ENCODE results near the gene NUP93.

NUP93 gene

GRCh38 chr16:56877486-56878182, 147.7 kb downstream of the NUP93 start:
- no peak overlapping the region for H3K4me3 ChIP-seq (ENCODE audit: low read length, poor library complexity, severe bottlenecking)

GRCh38 chr16:56878282-56878854, 148.4 kb downstream of the NUP93 start:
- TF ChIP-seq EZH2phosphoT487 (IDR thresholded peaks at IDR 0.05; ENCODE audit: borderline replicate concordance) (no peak), CTCF (conservative IDR thresholded peaks at IDR 0.05; ENCODE audit: low read length) (no peak)

More at GRCh38 chr16:56877486-56878182, 147.7 kb downstream of the NUP93 start:
- Histone ChIP-seq H3K9me2 (replicated peaks; ENCODE audit: low read depth, low read length) (no peaks in the 10 kb centered on the region), H3K9me3 (ENCODE audit: insufficient read depth, low read depth, low read length) (no peaks in the 10 kb centered on the region), H3K27me3 (ENCODE audit: insufficient read depth, low read length, poor library complexity, severe bottlenecking) (no peaks in the 10 kb centered on the region), H3F3A (ENCODE audit: low read depth) (no peaks in the 10 kb centered on the region), H3K79me2 (ENCODE audit: insufficient read depth, low read length) (no peaks in the 10 kb centered on the region), H3K4me2 (ENCODE audit: low read depth, low read length, poor library complexity, severe bottlenecking) (no peak overlapping the region), H3K4me1 (ENCODE audit: insufficient read depth, low read length, poor library complexity, severe bottlenecking) (no peaks in the 10 kb centered on the region), H3K9ac (ENCODE audit: low read depth, low read length, poor library complexity, severe bottlenecking) (no peak overlapping the region), H3K36me3 (ENCODE audit: insufficient read depth, low read length) (no peaks in the 10 kb centered on the region), H4K20me1 (ENCODE audit: insufficient read depth, low read length, poor library complexity, severe bottlenecking) (no peaks in the 10 kb centered on the region), H2AFZ (ENCODE audit: low read length) (no peak overlapping the region)
- TF ChIP-seq EZH2phosphoT487 (IDR thresholded peaks at IDR 0.05; ENCODE audit: borderline replicate concordance) (no peak), CTCF (conservative IDR thresholded peaks at IDR 0.05; ENCODE audit: low read length) (no peak)

GRCh38 chr16:56879276-56879675, 149.3 kb downstream of the NUP93 start:
- Histone ChIP-seq H3F3A (ENCODE audit: low read depth) (no peaks in the 10 kb centered on the region), H2AFZ (ENCODE audit: low read length) (no peak overlapping the region), H3K4me3 (ENCODE audit: low read length, poor library complexity, severe bottlenecking) (no peak overlapping the region), H3K9me3 (ENCODE audit: insufficient read depth, low read depth, low read length) (no peaks in the 10 kb centered on the region), H3K36me3 (ENCODE audit: insufficient read depth, low read length) (no peaks in the 10 kb centered on the region), H4K20me1 (ENCODE audit: insufficient read depth, low read length, poor library complexity, severe bottlenecking) (no peaks in the 10 kb centered on the region), H3K9me2 (replicated peaks; ENCODE audit: low read depth, low read length) (no peaks in the 10 kb centered on the region), H3K9ac (ENCODE audit: low read depth, low read length, poor library complexity, severe bottlenecking) (no peak overlapping the region), H3K4me1 (ENCODE audit: insufficient read depth, low read length, poor library complexity, severe bottlenecking) (no peaks in the 10 kb centered on the region), H3K4me2 (ENCODE audit: low read depth, low read length, poor library complexity, severe bottlenecking) (no peak overlapping the region), H3K27me3 (ENCODE audit: insufficient read depth, low read length, poor library complexity, severe bottlenecking) (no peaks in the 10 kb centered on the region), H3K79me2 (ENCODE audit: insufficient read depth, low read length) (no peaks in the 10 kb centered on the region)
- TF ChIP-seq CTCF (conservative IDR thresholded peaks at IDR 0.05; ENCODE audit: low read length) (no peak), EZH2phosphoT487 (IDR thresholded peaks at IDR 0.05; ENCODE audit: borderline replicate concordance) (no peak)

More at GRCh38 chr16:56878282-56878854, 148.4 kb downstream of the NUP93 start:
- Histone ChIP-seq H3K9me3 (ENCODE audit: insufficient read depth, low read depth, low read length) (no peaks in the 10 kb centered on the region), H3K79me2 (ENCODE audit: insufficient read depth, low read length) (no peaks in the 10 kb centered on the region), H3K27me3 (ENCODE audit: insufficient read depth, low read length, poor library complexity, severe bottlenecking) (no peaks in the 10 kb centered on the region), H3K9ac (ENCODE audit: low read depth, low read length, poor library complexity, severe bottlenecking) (no peak overlapping the region), H3K4me1 (ENCODE audit: insufficient read depth, low read length, poor library complexity, severe bottlenecking) (no peaks in the 10 kb centered on the region), H3F3A (ENCODE audit: low read depth) (no peaks in the 10 kb centered on the region), H4K20me1 (ENCODE audit: insufficient read depth, low read length, poor library complexity, severe bottlenecking) (no peaks in the 10 kb centered on the region), H3K4me3 (ENCODE audit: low read length, poor library complexity, severe bottlenecking) (no peak overlapping the region), H3K36me3 (ENCODE audit: insufficient read depth, low read length) (no peaks in the 10 kb centered on the region), H2AFZ (ENCODE audit: low read length) (no peak overlapping the region), H3K9me2 (replicated peaks; ENCODE audit: low read depth, low read length) (no peaks in the 10 kb centered on the region), H3K4me2 (ENCODE audit: low read depth, low read length, poor library complexity, severe bottlenecking) (no peak overlapping the region)

All from Loucy (cell line).